HG03520 (cell line): ENCODE results near the gene HMGCL.
A peak's percentile ranks its signal among the peaks of the same experiment; 100 is the strongest.
"Not testable (repeated sequence)": the region's sequence is repeated elsewhere in the genome, so short reads cannot be mapped to it uniquely, and the experiment has no call there.

Experiments used
- ATAC-seq: cut with Tn5 transposase; IDR thresholded peaks from one replicate; pipeline ENCODE4 v1.9.1; 2021; ENCODE audit warnings: mild to moderate bottlenecking, moderate library complexity; ENCODE audit not compliant: unreplicated experiment

HMGCL gene

DNA sequence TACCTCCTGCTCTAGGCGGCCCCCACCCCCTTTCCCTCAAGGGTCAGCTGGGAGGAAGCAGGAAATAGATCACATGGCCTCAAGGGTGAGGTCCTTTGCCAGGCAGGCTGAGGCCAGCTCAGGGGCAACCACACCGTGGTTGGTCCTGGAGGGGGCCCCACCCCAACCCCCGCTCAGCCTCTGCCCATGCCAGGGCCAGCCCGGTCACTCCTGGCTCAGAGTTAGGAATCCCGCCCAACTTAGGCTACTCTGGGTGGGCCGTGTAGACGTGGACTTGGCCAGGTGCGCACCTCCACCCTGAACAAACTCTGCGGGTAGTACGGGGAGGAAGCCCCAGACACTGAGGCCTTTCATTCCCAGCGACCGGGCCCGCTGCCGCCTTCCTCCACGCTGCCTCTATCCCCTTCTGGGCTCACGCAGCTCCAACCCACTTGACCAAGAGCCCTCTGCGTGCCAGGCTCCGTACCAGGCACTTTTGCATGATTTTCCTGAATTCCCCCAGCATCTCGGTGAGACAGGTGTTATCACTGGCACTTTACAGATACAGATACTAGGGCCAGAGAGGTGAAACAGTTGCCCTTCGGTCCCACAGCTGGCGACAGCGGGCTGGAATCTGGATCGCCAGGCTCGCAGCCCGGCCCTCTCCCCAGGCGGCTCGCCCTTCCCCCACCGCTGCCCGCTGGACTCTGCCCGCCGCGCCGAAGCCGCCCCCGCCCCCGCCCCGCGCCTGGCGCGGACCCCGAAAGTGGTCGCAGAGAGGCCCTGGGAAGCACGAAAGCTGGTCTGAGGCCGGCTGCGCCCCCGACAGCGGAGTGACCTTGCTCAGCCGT, 25.4 kb downstream of the HMGCL start:
- ATAC-seq: no peak

DNA sequence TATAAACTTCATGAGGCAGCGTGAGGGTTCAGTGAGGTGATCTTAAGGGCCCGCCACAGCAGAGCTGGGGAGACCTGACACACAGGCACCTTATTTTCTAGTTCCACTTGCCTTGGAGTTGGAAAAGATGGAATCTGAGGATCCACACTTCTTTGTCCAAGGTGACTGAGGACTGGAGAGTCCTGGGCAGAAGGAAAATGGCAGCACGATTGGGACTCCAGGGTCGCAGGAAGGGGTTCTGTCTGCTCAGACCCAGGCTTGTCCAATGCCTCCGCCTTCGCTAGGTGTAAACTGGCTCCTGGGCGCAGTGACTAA, 26.0 kb downstream of the HMGCL start:
- ATAC-seq: no peak

DNA sequence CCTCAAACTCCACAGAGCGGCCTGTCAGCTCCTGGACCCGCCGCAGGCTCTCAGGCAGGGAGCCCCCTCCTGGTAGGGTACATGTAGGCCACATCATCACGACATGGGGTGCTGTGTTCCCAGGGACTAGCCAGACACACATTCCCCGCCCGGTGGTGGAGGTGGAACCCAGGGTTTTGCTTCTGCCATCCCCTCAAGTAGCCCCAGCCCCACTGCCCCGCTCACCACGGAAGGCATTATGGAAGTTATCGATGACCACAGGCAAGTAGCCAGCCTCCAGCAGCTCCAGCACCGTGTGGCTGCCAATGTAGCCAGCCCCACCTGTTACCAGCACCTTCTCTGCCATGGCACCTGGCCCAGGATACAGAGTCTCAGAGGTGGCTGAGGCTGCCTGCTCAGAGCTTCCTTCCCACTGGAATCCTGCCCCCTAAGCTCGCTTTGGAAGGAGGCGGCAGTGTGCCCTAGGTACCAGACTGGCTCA, 26.5 kb downstream of the HMGCL start:
- no peak for ATAC-seq

DNA sequence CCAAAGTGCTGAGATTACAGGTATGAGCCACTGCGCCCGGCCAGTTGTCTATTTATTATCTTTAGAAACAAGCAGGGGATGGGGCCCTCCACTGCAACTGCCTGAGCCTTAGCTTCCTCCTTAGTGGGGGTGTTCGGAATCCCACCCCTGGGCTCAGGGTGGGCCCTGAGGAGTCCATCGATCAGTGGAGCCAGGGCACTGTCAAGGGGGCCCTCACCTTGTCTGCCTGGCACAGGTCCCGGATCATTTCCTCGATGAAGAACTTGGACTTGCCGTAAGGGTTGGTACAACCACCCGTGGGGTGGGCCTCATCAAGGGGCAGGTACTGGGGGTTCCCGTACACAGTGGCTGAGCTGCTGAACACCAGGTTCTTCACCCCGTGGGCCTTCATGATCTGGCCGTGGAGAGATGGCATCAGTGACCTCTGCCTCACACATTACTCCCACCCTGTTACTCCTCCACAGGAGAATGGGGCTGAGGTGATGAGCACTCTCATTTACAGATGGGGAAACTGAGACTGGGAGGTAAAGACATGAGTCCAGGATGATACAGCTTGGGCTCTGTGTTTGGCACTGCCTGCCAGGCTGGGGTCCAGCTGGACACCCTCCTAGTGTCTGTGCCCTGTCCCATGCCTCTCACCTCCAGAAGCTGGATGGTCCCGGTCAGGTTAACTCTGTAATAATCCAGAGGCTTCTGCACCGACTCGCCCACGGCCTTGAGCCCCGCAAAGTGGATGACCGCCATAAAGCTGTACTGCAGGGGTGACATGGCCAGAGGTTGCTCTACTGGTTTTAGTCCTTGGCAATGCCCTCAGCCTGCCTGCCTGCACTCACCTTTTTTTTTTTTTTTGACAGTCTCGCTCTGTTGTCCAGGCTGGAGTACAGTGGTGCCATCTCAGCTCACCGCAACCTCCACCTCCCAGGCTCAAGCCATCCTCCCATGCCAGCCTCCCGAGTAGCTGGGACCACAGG, 27.5 kb downstream of the HMGCL start:
- ATAC-seq: no peak

DNA sequence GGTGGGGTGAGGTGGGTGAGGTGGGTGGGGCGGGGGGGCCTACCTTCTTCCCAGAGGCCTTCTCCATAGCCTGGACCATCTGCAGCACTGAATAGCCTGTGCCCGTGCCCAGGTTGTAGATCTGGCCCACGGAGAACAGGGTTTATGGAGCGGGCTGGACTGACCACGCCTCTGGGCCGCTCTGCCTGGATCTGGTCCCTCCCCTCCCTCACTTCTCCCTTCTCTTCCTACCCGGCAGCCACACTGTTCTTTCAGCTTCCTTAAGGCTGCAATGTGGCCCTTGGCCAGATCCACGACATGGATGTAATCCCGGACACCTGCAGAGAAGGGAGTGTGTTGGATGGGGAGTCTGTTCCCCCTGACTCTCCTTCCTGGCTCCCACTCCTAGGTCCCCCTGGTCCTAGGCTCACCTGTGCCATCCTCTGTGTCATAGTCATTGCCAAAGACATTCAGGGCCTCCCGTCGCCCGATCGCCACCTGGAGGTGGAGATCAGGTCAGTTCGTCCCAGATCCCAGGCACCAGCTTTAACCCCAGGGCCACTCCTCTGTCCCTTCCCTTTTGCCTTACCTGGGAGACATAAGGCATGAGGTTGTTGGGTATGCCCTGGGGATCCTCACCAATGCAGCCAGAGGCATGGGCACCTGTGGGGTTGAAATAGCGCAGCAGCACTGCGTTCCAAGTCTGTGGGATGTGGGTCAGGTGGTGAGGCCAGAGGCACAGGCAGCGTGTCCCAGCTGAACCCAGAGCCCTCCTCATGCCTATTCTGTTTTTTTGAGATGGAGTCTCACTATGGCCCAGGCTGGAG, 28.6 kb downstream of the HMGCL start:
- no peak for ATAC-seq

DNA sequence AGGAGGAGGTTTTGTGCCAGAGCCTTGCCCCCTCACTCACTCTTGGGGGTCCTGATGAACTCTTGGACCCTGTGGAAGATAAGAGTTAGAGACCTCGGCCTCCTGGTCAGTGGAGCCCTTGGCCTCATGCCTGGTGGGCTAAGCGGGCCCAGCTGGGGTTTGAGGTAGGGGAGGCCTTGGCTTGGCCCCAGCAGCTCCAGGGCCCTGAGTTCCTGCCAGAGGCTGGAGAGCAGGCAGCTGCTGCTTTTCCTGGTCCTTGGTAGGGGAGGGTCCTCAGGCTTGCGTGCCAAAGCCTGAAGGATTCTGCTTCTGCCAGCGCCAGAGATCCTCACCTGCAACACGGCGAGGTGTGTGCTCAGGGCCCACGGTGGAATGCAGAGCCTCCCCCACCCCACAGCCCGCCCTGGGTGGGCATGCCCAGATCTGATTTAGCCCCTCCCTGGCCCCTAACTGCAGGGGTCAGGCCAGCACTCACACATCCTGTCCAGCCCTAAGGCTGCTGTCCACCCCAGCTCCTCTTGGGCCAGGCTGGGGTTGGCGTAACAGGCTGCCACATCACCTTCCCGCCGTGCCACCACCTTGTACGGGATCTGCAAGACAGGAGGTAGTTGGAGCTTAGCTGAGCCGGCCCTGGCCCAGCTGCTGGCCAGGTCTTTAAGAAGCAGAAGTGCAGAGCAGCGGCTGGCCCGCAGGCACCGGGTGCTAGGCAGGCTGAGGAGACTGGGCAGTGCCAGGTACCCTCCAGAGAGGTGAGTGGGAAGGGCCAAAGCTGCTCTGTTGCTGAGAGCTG, 29.4 kb downstream of the HMGCL start:
- no peak for ATAC-seq

DNA sequence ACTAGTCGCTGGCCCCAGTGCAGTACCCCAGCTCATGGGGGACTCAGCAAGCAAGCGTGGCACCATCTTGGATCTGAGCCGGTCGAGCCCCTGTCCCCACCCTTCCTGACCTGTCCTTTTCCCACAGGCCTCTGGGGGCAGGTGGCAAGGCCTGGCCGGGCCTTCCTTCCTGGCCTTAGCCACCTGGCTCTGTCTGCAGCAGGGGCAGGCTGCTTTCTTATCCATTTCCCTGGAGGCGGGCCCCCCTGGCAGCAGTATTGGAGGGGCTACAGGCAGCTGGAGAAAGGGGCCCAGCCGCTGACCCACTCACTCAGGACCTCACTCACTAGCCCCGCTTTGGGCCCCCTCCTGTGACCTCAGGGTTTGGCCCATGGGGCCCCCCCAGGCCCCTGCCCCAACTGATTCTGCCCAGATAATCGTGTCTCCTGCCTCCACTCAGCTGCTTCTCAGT, 30.5 kb downstream of the HMGCL start:
- not testable (repeated sequence) for ATAC-seq

DNA sequence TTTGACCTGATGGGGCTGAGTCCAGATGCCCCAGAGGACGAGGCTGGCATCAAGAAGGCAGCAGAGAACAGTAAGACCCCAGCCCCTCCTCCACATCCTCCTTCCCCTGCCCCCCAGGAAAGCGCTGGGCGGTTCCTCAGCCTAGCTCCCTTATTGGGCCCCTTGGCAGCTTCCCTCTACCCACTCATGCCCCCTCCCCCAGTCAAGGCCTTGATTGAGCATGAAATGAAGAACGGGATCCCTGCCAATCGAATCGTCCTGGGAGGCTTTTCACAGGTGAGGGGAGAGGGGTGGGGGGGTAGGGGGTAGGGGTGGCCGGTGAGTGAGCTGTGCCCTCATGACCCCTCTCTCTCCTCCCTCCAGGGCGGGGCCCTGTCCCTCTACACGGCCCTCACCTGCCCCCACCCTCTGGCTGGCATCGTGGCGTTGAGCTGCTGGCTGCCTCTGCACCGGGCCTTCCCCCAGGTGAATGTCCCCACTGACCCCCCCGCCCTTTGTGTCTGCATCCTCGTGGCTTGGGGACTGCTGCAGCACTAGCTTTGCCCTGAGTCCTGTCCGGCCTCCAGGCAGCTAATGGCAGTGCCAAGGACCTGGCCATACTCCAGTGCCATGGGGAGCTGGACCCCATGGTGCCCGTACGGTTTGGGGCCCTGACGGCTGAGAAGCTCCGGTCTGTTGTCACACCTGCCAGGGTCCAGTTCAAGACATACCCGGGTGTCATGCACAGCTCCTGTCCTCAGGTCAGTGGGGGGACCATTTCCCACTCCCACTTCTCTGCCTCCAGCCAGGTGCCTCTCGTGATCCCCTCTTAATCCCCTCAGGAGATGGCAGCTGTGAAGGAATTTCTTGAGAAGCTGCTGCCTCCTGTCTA, 31.1 kb downstream of the HMGCL start:
- ATAC-seq: no peak

DNA sequence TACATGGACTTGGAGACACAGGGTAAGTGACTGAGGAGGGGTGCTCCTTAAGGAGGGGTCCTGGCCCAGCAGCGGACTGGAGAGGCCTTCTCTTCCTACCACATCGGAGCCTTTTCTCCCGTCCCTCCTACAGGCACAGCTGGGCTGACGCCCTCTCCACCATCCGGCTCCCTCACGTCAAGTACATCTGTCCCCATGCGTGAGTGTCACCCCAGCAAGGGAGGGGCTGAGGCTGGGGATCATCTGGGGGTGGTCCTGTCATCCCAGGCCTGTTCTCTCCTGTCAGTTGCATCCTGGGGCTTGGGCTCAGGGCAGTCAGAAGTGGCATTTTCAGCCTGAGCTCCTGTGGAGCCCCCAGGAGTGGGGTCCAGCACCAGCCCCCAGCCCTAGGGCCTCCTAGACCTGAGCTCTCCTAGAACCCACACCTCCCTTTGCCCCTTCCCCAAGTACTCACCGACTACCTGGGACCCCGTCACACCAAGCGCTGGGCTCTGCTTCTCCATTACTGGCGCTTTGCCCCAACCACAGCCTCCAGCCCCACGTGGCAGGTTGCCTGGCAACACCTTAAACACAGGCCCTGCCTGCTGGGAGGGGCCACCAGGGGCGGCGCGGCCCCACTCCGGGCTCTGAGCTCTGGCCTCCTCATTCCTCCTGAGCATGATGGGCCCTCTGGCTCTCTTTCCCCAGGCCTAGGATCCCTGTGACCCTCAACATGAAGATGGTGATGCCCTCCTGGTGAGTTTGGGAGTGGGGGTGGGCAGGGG, 32.0 kb downstream of the HMGCL start:
- ATAC-seq: no peak

DNA sequence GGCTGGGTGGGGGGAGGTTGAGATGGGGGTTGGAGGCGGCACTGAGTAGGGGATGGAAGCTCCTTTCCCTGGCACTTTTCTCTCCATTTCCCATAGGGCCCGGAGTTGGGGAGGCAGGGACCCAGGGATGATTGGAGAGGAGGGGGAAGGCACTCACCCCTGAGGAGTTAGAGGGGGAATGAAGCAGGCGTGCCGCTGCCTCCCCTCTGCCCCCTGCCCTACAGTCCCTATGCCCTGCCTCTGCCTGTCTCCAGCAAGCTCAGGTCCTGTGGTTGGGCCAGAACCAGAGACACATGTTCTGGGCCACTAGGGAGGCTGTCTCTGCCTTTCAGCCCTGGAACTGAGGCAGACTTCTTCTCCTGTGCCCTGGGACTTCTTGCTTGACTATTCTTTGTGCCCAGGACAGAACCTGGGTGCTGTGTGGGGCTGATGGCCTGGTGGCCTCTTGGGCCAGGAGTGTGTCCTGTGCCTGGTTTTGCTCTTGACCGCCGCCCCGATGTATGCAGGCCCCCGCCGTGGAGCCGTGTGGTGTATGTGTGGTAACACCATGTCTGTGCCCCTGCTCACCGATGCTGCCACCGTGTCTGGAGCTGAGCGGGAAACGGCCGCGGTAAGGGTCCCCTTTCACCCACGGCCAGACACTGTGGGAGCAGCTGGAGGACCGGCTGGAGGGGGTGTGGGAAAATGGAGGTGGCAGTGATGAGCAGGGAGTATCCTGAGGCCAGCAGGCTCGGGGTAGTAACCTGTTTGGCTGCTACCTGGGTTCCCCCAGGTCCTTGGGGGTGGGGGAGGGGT, 32.9 kb downstream of the HMGCL start:
- ATAC-seq: no peak

DNA sequence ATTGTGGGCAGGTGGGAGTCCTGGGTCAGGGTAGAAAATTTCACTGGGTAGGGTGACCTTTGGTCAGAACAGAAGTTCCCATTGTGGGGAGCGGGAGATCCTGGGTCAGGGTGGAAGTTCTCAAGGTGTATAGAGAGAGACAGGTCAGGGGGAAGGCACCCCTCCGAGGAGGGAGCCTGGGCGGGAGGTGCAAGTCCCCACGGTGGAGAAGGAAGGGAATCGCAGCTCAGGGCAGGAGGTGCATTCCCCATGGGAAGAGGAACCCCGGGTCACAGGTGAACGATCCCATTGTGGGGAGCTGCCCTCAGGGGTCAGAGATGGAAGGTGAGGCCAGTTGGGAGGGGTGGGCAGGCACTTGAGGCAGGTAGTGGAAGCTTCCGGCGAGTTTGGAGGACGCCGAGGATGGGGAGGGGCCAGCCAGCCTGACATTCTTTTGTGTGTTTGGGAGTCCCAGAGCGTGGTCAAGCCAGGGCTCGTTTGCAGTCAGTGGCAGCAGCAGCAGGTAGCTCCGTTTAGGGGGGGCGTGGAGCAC, 33.6 kb downstream of the HMGCL start:
- ATAC-seq: no peak

DNA sequence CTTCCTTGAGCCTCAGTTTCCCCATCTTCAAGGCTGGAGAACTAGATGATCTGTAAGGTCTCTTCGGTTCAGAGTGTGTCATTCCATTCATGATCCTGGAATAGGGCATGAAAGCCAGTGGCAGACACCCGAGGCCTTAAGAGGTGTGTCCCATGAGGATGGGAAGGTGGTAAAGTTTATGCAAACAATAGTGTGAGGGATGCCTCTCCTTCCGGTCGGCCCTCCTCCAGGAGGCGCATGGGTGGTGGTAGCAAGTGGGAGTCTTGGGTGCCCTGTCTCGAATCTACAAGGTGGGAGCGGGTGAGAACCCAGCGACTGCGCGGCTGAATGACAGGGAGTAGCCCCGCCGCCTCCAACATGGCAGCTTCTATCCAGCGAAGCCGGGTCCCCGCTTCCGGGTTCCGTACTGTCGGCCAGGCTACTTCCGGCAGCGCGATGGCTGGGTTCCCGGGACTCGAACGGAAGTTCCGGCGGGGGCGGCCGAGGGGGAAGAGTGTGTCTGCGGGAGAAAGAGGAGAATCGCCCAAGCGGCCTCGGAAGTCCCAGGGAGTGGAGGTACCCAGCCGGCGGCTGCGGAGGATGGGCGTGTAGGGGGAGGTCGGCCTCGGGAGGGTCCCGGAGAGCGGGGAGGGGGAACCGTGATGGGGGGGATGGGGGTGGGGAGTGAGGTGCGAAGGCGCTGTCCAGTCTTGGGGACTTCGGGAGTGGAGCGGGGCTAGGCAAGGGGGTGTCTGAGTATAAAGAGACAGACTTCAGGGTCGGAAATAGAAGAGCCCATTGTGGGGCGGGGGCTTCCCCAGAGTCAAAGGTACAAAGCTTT, 34.3 kb downstream of the HMGCL start, which contains the start of gene LYPLA2:
Gene LYPLA2 (plus strand): TSS at position 450 of the 820 bp plus-strand sequence. CDS start 1,538 bp downstream, outside the sequence.
- ATAC-seq: peak; percentile 78

DNA sequence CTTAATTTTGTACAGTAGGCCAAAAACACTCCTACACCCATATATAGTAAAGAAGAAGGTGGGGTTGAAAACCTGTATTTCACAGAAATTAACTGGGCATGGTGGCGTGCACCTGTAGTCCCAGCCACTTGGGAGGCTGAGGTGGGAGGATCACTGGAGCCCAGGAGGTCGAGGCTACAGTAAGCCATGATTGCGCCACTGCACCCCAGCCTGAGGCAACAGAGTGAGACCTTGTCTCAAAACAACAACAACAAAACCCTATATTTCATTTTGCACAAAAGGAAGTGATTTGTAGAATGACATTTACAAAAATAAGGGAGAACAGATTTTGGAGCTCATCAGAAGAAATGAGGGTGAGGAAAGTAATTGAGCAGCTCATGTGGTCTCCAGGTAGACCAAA, 36.5 kb downstream of the HMGCL start:
- ATAC-seq: no peak

DNA sequence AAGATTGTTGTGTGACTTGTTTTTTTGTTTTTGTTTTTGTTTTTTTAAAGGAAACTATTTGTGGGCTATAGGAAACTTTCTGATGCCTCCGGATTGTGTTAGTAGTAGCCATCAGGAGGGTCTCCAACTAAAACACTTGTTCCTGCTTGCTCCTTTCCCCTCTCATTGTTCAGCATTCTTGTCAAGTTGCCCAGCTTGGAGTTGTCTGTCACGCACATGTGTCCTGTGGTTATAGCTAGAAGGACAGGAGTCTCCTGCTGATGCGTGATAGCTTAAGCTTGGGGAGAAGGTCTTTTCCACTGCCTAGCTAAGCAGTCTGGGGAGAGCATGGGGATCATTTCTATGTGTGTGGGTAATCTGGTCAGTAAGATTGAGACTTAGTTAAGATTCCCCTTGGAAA, 37.5 kb downstream of the HMGCL start:
- ATAC-seq: no peak

DNA sequence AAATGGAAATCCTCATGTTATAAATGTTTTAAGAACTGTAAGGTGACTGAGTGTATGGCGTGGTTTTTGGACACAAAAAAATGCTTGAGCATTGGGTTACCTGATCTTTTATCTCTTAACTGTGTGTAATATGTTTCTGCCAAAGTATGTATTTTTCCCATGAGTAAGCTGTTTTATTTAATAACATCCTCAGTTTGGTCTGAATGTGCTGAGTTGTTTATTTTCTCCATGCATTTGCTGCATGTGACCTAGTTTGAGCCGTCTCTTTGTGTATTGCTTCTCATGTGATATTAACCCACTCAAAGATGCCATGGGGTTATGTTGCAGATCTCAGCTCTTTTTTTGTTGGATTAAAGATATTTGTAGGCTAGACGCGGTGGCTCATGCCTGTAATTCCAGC, 40.4 kb downstream of the HMGCL start:
- no peak for ATAC-seq

DNA sequence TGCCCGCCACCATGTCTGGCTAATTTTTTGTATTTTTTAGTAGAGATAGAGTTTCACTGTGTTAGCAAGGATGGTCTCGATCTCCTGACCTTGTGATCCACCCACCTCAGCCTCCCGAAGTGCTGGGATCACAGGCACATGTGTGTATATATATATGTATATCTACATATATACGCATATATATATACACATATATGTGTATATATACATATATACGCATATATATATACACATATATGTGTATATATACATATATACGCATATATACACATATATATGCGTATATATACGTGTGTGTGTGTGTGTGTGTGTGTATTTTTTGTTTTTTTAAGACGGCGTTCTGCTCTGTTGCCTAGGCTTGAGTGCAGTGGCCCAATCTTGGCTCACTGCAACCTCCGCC, 42.1 kb downstream of the HMGCL start:
- ATAC-seq: not testable (repeated sequence)
